GM12878 (cell line): ENCODE data around the gene KMT2E. TPM values are rescaled to one million over a fixed set of nuclear protein-coding genes. Genes with fewer than 3 reads are reported as not detected.

ENCODE experiments used
- BHLHE40 ChIP-seq, 2 experiments: fragments of 450-650 bp in 1 of 2; IDR thresholded peaks; 2 replicates each; pipeline ENCODE4 v1.6.1; 2011 to 2017; ENCODE audit warnings: low read depth in 2 of 2, borderline replicate concordance in 1 of 2, improper control_type of control experiment in 1 of 2, low read length in 1 of 2, mild to moderate bottlenecking in 1 of 2
- TARDBP ChIP-seq: IDR thresholded peaks from 2 replicates; pipeline ENCODE4 v1.6.1; 2016; ENCODE audit warnings: borderline replicate concordance
- polyA plus RNA-seq, 11 experiments: library from polyadenylated mRNA; depleted of rRNA in 4 of 11; unstranded in 6 of 11; stranded (reverse) in 5 of 11; fragments of >200 nt; fragmentation: Nextera tagmentation in 4 of 11; fragmentation: Illumina TruSeq in 1 of 11; extraction: Ambion mirVana in 4 of 11; extraction: Trizol in 1 of 11; gene quantifications; 1 replicate in 1 of 11; 2 replicates in 10 of 11; pipeline versions ENCODE4 v1.2.1 to v1.2.3, GENCODE V29; 2011 to 2016; ENCODE audit warnings: inconsistent platforms in 2 of 11, missing spikeins in 2 of 11, low read depth in 1 of 11
- total RNA-seq, 4 experiments: library from RNA; depleted of rRNA in 3 of 4; stranded (reverse); fragments of >200 nt in 3 of 4; fragmentation: Illumina TruSeq in 1 of 4; extraction: Trizol in 1 of 4; gene quantifications; 2 replicates each; pipeline versions ENCODE4 v1.2.1 to v1.2.3, GENCODE V29; 2013 to 2021

KMT2E gene
- total and polyA plus RNA-seq, 10 of the 15 experiments (the other 5 are each of a cell fraction or from before 2014, with no cell fraction given), result 13.2 to 68.1 (median 34.1) TPM

DNA sequence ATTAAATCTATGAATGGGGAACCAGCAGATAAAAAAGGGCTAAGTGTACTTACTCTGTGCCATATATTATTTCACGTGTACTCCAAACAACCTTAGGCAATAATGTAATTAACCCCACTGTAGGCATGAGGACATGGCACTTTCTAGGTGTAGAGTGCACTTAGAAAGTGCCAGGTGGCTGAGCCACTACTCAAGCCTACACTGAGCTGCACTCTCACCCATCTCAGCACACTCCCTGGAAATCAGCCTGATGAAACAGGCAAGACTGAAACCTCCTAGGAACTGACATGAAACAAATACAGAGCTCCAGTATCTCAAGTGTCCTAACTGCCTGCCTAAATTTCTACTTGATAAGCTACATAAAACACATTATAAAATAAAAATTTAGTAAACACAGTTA, 147.4 kb downstream of the KMT2E start (continued):
- TF ChIP-seq BHLHE40 (IDR thresholded peaks at IDR 0.05; ENCODE audit: borderline replicate concordance in 1 of 2, low read depth in 2 of 2, low read length in 1 of 2) (no peak), TARDBP (no peak)
- TF ChIP-seq, all 136 proteins: peak for 0
